T follicular helper cell (primary cell): ENCODE data around the gene ANO4.
"Not testable (repeated sequence)": the region's sequence is repeated elsewhere in the genome, so short reads cannot be mapped to it uniquely, and the experiment has no call there.

ENCODE experiments used
- DNase-seq: peaks from one replicate; pipeline ENCODE4 v3.0.0-alpha.2; 2020; ENCODE audit warnings: low read depth

Gene ANO4

GRCh38 chr12:100989509-100989908, 194.9 kb downstream of the ANO4 start:
- not testable (repeated sequence) for DNase-seq

GRCh38 chr12:100991102-100991501, 196.5 kb downstream of the ANO4 start:
- DNase-seq: no peak

- no peak for DNase-seq
These were observed 197.6 kb downstream of the ANO4 start for GRCh38 chr12:100992194-100992593.

- DNase-seq: no peak
These were observed 199.4 kb downstream of the ANO4 start for GRCh38 chr12:100993916-100994450.

GRCh38 chr12:100995201-100995600, 200.6 kb downstream of the ANO4 start:
- DNase-seq: no peak

- no peak for DNase-seq
These were observed 201.2 kb downstream of the ANO4 start for GRCh38 chr12:100995771-100996170.

- no peak for DNase-seq
These were observed 207.1 kb downstream of the ANO4 start for GRCh38 chr12:101001669-101002068.

GRCh38 chr12:101002696-101003419, 208.3 kb downstream of the ANO4 start:
- DNase-seq: no peak

- no peak for DNase-seq
These were observed 210.3 kb downstream of the ANO4 start for GRCh38 chr12:101004898-101005297.

- DNase-seq: no peak
These were observed 214.7 kb downstream of the ANO4 start for GRCh38 chr12:101009274-101009673.

- no peak for DNase-seq
These were observed 216.3 kb downstream of the ANO4 start for GRCh38 chr12:101010896-101011295.

GRCh38 chr12:101013993-101014392, 219.4 kb downstream of the ANO4 start:
- no peak for DNase-seq

GRCh38 chr12:101015044-101015443, 220.5 kb downstream of the ANO4 start:
- no peak for DNase-seq

GRCh38 chr12:101018540-101018939, 224.0 kb downstream of the ANO4 start:
- DNase-seq: no peak

- no peak for DNase-seq
These were observed 224.6 kb downstream of the ANO4 start for GRCh38 chr12:101019201-101019600.

GRCh38 chr12:101019667-101020066, 225.1 kb downstream of the ANO4 start:
- DNase-seq: no peak

- DNase-seq: no peak
These were observed 226.9 kb downstream of the ANO4 start for GRCh38 chr12:101021442-101021841.

- DNase-seq: no peak
These were observed 227.4 kb downstream of the ANO4 start for GRCh38 chr12:101021911-101022388.

GRCh38 chr12:101027200-101027599, 232.6 kb downstream of the ANO4 start:
- no peak for DNase-seq

GRCh38 chr12:101027816-101028215, 233.2 kb downstream of the ANO4 start:
- DNase-seq: no peak

GRCh38 chr12:101038289-101038871, 243.8 kb downstream of the ANO4 start:
- DNase-seq: no peak

- no peak for DNase-seq
These were observed 245.4 kb downstream of the ANO4 start for GRCh38 chr12:101039848-101040531.

GRCh38 chr12:101040936-101041335, 246.4 kb downstream of the ANO4 start:
- DNase-seq: no peak
